GM18508 (cell line): ENCODE measurements around the gene MIEN1.
"Not testable (repeated sequence)": the region's sequence is repeated elsewhere in the genome, so short reads cannot be mapped to it uniquely, and the experiment has no call there.

Source experiments
- ATAC-seq: cut with Tn5 transposase; IDR thresholded peaks from one replicate; pipeline ENCODE4 v1.9.1; 2021; ENCODE audit warnings: moderate number of reproducible peaks; ENCODE audit not compliant: insufficient read depth, unreplicated experiment

MIEN1 gene

DNA sequence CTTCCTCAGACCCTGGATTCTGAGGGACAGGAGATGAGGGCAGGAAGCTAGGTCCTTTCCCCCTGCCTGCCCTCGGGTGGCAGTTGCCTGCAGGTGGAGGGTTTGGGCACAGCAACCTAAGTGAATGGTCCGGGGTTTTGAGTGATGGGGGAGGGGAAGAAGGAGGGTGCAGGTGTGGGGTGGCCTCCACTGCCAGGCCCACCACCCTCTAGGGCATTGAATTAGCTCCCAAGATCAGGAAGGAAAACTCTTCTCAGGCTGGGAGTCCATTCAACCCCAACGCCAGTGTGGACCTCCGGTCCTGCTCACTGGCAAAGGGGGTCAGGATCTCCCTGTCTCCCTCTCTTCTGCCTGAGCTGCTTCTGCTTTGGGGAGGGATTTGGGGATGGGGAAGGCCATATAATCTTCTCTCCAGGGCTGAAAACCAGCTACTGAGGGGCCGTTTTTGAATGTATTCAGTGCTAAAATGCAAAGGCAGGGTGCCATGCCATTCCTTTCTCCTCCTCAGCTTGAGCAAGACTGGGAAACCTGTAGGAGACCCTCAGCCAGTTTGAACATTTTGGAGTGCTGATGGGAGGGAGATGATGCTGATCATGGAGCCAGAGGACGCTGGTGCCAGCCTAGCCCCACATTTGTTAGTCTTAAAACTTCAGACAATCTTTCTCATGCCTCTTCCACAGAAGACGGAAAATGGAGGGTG is 26.2 kb upstream of the MIEN1 start:
- no peak for ATAC-seq

DNA sequence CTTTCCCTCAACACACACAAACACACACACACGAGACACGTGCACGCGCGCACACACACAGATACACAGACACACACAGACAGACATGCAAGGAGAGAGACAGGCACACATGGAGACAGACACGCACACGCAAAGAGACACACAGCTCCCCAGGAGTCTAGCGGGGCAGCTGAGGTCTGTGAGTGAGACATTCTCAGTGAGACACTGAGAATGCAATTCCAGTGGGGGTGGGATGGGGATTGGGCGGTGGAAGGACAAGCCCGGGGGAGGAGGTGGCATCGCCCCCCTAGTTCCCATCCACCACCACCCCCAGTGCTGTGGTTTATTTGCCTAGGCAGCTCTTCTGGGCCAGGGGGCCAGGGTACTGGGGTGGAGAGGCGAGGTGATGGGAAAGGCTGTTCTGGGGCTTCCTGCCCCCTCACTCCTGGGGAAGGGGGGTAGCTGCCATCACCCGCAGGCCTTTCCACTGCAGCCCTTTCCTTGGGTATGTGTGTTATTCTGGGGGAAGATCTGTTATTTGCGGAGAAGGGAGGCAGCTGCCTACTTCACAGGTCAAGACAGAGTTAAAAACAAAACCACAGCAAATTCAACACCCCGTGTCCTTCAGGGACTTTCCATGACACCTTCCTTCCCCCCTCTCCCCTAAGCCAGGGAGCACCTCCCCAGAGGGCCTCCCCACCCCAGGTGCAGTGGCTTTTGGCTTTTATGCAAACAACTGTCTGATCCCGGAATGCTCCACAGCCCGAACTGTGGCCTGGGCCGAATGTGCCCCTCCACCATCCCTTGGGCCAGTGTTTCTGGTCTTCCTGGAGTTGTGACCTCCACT is 25.4 kb upstream of the MIEN1 start:
- ATAC-seq = no peak

DNA sequence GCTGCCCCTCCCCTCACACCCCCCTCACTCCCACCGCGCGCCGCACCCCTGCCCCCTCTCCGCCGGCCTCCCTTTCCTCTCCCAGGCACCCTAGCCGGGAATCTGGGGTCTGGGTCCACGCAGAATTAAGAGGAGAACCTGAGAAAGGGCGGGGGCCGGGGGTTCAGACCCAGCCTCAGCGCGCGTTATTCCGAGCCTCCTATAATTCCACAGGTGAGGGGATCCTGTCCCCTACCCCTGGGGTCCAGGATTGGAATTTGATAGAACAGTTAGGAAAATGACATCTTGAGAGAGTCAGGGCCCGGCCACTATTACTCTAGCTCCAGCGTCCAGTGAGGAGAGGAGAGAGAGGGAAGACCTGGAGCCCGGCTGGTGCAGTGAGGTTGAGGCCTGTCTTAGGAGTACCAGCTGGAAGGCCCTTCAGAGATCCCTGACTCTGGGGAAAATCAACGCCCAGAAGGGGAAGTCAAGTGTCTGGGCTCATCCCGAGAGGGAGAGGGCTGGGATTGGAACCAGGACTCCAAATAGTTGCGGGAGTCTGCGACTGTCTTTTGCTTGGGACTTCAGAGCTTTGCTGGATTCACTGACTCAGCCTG is 24.7 kb upstream of the MIEN1 start:
- ATAC-seq = no peak

DNA sequence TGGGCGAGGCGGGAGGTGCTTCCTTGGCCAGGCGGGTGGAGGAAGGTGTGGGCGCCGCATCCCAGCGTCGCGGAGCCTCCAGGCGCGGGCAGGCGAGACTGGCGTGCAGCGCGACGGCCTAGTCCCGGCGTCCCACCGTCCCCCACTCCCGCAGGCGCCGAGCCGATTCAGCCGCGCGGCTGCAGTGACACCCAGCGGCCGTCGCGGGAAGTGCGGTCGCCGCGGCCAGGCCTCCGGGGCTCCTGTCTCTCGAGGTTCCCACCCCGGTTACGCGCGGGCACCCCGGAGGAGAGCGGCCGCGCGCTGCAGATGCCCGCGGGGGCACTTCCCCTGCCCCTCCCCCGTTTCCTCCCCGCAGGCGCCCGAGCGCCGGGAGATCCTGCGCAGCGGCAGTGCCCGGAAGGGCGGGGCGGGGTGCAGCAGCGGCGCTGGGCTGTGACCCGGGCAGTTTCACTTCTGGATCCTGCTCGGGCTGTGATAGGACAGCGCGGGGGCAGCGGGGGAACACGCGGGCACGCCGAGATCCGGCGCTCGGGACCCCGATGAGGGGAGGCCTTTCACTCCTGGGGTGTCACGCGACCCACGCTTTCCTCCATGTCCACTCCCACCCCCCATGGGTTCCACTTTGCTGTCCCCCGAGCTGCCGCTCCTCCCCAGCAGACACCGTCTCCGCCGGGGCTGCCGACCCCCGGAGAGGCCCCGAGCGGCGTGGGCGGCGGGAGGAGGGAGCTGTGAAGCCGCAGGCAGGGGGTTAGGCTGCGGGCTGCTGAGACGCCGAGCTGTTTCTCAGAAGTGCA is 24.0 kb upstream of the MIEN1 start:
- no peak for ATAC-seq

DNA sequence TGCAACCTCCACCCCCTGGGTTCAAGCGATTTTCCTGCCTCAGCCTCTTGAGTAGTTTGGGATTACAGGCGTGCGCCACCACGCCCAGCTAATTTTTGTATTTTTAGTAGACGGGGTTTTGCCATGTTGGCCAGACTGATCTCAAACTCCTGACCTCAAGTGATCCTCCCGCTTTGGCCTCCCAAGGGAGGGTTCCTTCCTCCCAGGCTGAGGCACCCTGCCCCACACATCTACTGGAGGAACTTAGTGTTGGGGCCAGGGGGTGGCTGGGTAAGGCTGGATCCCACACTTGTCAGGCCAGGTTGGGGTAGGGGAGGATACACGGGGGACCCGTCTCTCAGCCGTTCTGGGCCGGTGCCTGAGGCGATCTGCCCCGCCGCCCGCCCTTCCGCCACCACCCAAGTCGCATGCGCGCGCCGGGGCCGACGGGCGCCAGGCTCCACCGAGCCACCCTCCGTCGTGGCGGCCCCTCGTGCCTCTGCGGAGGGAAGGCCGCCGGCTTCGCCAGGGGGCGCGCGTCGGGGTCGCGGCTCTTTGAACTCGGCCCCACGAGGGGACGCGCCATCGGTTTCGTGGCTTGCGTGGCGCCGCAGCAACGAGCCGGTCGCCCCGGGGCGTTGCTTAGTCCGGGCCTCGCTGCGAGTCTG is 23.3 kb upstream of the MIEN1 start:
- ATAC-seq = no peak

DNA sequence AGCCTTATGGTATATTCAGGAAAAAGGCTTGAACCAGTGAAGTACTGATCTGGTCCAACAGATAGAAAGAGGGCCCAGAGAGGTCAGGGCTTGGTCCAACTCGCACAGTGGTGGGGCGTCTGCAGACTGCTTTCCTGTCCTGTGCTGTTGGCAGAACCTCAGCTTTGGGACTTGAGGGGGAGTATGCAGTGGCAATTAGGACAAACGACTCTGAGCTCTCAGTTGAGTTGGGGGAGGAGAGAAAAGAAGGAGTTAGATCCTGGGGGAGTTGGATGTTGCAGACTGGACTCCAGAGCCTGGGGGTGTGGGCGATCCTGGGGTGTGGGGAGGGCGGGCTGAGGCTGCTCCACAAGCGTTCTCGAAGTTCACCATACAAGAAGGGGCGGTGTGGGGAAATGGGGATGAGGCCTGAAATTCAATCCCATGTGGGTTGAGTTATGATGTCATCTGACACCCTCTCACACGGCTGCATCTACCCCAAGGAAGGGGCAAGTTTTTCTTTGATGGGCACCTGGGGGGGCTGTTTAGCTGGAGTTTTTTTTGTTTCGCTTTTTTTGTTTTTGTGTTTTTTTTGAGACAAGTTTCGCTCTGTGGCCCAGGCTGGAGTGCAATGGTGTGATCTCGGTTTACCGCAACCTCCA is 22.0 kb upstream of the MIEN1 start:
- no peak for ATAC-seq

DNA sequence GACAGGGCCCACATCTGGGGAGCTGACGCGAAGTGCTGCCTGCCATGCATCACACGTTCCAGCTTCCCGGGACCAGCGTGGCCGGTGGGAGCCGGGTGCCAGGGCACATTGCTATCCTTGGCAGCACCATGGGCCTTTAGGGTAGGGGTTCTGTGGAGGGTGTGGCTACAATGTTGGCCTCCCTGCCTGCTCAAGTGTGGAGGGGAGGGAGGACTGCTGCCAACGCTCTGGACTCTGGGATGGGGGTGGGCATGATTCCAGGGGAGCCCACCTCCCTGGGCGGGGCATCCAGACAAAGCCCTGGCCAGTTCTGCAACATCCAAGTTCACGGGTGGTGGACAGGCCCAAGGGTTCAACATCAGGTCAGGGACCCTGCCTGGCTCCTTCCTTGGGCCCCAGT is 21.3 kb upstream of the MIEN1 start:
- no peak for ATAC-seq

DNA sequence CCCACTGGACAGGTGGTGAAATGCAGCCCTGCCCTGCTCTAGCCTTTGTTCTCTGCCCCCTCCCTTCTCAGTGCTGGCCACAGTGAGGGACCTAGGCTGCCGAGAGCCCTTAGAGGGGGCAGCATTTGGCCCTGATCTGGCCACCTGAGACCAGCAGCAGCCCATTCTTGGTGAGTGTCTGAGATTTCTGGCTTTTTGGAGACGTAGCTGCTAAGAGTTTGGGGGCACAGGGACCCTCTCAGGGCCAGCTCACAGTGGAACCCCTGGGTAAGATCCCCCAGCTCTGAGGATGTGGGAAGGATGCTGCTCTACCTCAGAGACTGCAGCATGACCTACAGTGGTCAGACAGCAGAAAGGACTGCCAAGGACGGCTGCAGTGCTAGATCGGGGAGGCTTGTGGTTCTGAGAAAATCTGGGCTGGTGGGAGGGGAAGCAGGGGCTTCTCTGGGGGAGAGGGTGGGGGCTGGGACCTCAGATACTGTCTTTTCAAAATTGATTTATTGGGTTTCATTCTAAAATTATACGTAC is 20.7 kb upstream of the MIEN1 start:
- ATAC-seq = no peak

DNA sequence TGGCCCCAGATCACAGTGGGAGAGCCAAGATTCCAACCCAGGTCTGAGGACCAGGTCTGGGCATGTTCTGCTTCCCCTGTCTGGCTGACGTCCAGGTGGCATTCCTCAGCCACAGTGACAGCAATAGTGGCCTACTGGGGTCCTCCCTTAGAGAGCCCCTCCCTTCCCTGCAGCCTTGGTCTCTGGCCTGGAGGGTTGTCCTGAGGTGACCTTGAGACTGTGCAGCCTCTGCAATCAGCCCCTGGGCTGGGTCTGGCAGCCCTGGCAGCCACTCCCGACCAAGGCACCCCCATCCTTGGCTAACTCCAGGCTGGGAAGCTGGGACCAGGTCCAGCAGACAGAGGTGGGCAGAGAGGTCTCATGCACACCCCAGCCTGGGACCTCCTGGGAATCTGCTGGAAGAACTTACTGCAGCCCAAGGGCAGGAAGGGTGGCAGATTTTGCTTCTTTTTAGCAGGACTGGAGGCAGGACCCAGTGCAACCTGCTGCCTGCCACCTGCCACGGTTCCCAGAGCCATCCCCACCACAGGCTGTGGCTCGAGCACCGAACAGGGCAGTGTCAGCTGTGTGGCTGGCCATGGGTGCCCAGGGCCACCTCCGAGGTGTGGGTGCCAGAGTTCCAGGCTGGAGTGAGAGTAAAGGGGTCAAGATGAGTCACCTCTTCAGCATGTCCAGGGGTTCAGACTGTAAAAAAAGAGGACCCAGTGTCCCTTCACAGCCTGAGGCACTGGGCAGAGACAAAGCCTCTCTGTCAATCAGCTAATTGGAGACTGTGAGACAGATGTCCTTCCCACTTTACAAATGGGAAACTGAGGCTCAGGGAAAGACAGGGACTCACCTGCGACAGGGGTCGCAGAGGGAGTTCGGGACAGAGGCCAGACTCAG is 20.0 kb upstream of the MIEN1 start:
- ATAC-seq = no peak

DNA sequence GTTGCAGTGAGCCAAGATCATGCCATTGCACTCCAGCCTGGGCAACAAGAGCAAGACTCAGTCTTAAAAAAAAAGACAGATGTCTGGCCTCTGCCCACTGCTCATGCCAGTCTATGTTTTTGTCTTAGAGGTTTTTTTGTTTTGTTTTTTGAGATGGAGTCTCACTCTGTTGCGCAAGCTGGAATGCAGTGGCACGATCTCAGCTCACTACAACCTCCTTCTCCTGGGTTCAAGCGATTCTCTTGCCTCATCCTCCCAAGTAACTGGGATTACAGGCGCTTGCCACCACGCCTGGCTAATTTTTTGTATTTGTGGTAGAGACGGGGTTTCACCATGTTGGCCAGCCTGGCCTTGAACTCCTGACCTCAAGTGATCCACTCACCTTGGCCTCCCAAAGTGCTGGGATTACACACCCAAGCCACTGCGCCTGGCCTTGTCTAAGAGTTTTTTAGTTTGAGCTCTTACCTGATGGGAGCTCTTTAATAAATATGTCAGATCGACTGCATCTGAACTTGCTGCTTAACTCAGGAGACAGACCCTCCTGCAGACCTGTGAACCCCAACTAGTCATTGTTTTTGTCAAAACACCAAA is 18.2 kb upstream of the MIEN1 start:
- ATAC-seq = not testable (repeated sequence)

DNA sequence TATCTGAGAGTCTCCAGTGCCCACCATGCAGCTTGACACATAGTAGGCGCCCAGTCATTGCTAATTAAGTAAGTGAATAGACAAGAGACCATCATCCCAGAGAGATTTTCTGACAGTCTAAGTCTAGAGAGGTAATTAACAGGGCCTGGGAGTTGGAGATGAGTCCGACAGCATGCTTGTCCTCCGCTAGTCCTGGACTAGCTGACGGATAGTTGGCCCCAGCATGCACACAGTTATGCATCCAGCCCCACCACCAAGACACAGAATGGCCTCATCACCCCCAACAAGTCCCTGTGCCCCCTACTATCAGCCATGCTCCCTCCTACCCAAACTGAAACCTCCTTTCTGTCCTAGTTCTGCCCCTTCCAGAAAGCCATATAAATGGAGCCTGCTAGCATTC is 17.4 kb upstream of the MIEN1 start:
- no peak for ATAC-seq

DNA sequence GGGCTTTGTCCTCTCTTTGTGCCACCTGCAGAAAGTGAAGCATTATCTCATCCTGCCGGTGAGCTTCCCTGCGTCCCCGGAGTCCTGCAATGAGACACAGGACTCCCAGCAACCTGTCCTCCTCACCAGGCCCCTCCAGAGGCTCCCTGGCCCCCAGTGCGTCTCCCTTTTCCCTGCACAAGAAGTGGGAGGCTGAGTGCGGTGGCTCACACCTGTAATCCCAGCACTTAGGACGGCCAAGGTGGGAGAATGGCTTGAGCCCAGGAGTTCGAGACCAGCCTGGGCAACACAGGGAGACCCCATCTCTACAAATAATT is 15.8 kb upstream of the MIEN1 start:
- no peak for ATAC-seq

DNA sequence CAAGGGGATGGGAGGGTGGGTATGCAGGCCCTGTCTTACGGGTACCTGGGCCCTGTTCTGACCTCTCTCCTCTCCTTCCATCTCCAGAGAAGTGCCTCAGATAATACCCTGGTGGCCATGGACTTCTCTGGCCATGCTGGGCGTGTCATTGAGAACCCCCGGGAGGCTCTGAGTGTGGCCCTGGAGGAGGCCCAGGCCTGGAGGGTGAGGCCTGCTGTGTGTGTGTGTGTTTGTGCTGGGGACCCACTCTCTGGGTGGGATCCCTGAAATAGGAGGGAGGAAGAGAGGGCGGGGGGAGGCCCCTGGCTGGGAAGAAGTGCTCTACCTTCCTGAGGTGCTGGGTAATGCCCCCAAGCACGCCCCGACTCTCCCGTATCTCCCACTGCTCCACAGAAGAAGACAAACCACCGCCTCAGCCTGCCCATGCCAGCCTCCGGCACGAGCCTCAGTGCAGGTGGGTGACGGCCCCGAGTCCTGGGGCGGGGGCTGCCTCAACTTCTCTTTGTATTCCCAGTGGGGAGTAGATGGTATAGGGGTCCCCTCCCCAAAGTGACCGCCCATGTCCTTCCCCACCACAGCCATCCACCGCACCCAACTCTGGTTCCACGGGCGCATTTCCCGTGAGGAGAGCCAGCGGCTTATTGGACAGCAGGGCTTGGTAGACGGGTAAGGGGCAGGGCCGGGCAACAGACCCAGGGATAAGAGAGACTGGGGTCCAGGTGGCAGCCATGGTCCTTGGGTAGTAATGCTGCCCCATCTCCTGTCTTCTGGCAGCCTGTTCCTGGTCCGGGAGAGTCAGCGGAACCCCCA is 15.2 kb upstream of the MIEN1 start:
- no peak for ATAC-seq

DNA sequence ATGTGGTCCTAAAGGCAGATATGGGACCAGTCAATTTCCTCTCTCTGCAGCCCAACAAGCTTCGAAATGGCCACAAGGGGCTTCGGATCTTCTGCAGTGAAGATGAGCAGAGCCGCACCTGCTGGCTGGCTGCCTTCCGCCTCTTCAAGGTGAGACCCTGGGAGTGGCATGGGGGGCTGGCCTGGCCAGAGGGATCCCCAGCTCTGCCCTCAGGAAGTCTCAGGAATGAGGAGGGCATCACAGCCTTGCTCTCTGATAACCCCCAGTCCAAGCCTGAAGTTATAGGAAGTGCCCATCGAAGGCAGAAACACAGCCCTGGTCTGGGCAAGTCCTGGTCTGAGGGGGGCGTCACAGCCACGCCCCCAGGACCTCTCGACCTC is 14.5 kb upstream of the MIEN1 start:
- no peak for ATAC-seq

DNA sequence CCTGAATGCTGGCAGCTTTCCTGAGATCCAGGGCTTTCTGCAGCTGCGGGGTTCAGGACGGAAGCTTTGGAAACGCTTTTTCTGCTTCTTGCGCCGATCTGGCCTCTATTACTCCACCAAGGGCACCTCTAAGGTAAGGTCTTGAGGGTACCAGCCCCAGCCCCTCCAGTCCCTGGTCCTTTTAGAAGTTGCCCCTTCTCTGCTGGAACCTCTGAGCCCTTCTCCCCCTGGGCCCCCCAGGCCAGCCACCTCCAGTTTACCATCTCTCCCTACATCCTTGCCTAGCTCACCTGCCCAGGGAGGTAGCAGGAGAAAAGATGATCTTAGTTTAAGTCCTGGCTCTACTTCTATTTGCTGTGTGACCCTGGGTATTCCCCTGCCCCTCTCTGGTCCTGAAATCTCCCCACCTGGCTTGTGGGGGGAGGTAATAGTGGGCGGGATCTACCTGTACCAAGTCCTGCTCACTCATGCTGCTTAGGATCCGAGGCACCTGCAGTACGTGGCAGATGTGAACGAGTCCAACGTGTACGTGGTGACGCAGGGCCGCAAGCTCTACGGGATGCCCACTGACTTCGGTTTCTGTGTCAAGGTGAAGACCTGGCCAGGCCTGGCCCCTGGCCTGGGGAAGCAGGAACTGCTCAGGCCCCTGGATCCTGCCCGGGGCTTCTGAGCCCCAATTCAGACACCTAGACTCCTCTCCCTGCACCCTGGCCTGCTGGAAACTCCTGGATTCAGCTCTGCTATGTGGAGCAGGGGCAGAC is 13.9 kb upstream of the MIEN1 start:
- ATAC-seq = no peak

DNA sequence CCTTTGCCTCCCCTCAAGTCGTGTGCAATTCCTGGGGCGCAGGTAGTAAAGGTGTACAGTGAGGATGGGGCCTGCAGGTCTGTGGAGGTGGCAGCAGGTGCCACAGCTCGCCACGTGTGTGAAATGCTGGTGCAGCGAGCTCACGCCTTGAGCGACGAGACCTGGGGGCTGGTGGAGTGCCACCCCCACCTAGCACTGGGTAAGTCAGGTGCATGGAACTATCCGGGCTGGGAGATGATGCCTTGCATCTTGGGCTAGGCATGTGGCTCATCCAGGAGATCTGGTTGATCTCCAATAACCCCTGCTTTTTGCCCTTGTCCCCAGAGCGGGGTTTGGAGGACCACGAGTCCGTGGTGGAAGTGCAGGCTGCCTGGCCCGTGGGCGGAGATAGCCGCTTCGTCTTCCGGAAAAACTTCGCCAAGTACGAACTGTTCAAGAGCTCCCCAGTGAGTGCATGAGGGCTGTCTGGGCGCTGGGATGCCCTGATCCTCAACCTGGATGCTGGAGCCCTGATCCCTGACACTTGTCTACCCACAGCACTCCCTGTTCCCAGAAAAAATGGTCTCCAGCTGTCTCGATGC is 12.6 kb upstream of the MIEN1 start:
- ATAC-seq = no peak
